Neuronal stem cell (in vitro differentiated cells): Measurements from ENCODE around the gene ECSIT.

ENCODE experiments used
- DNase-seq: peaks from one replicate; pipeline ENCODE4 v3.0.0-alpha.2; 2013; ENCODE audit warnings: low spot score
- H2AFZ ChIP-seq: one replicate; pipeline ENCODE4 v1.6.1; 2013; ENCODE audit warnings: mild to moderate bottlenecking, low read length, inconsistent platforms
- H2AK5ac ChIP-seq: 2 replicates; pipeline ENCODE4 v1.6.1; 2013; ENCODE audit warnings: low read depth, mild to moderate bottlenecking, inconsistent platforms, low read length, moderate library complexity, mixed read lengths
- H2BK120ac ChIP-seq: 2 replicates; pipeline ENCODE4 v1.6.1; 2013; ENCODE audit warnings: low read depth, mild to moderate bottlenecking, inconsistent platforms, low read length, moderate library complexity, mixed read lengths
- H2BK12ac ChIP-seq: one replicate; pipeline ENCODE4 v1.6.1; 2013; ENCODE audit warnings: low read length, inconsistent platforms
- H2BK15ac ChIP-seq: 2 replicates; pipeline ENCODE4 v1.6.1; 2013; ENCODE audit warnings: mild to moderate bottlenecking, low read length, inconsistent platforms, mixed read lengths
- H2BK5ac ChIP-seq: one replicate; pipeline ENCODE4 v1.6.1; 2013; ENCODE audit warnings: inconsistent platforms, mild to moderate bottlenecking, low read length, moderate library complexity
- H3K14ac ChIP-seq: one replicate; pipeline ENCODE4 v1.6.1; 2013; ENCODE audit warnings: low read length, inconsistent platforms
- H3K18ac ChIP-seq: 2 replicates; pipeline ENCODE4 v1.6.1; 2013; ENCODE audit warnings: low read length, inconsistent platforms
- H3K23ac ChIP-seq: 2 replicates; pipeline ENCODE4 v1.6.1; 2013; ENCODE audit warnings: low read depth, mild to moderate bottlenecking, mixed read lengths, low read length, inconsistent platforms; ENCODE audit not compliant: poor library complexity
- H3K27ac ChIP-seq: replicated peaks from 3 replicates; pipeline ENCODE4 v1.5.1; 2013; ENCODE audit warnings: low read length, inconsistent platforms
- H3K27me3 ChIP-seq, 3 experiments: 2 replicates each; pipeline ENCODE4 v1.6.1; 2013; ENCODE audit warnings: low read length in 3 of 3, mild to moderate bottlenecking in 2 of 3, inconsistent platforms in 1 of 3, low read depth in 1 of 3, mixed read lengths in 1 of 3, moderate library complexity in 1 of 3; ENCODE audit not compliant: control insufficient read depth in 3 of 3, insufficient read depth in 3 of 3
- H3K36me3 ChIP-seq, 2 donors: replicated peaks in 1 of 2; 2 replicates each; pipeline ENCODE4 v1.6.1; 2013; ENCODE audit warnings: low read length in 2 of 2; ENCODE audit not compliant: control insufficient read depth in 2 of 2, insufficient read depth in 2 of 2
- H3K4ac ChIP-seq: 2 replicates; pipeline ENCODE4 v1.6.1; 2013; ENCODE audit warnings: inconsistent platforms, mild to moderate bottlenecking, low read length, moderate library complexity
- H3K4me1 ChIP-seq, 2 donors: 1 replicate in 1 of 2; 2 replicates in 1 of 2; pipeline ENCODE4 v1.6.1; 2013; ENCODE audit warnings: low read length in 2 of 2, low read depth in 1 of 2; ENCODE audit not compliant: control insufficient read depth in 2 of 2, insufficient read depth in 1 of 2
- H3K4me2 ChIP-seq: one replicate; pipeline ENCODE4 v1.6.1; 2013; ENCODE audit warnings: mild to moderate bottlenecking, low read length, inconsistent platforms; ENCODE audit not compliant: insufficient read depth, poor library complexity, severe bottlenecking
- H3K4me3 ChIP-seq, 2 donors: 2 replicates each; pipeline ENCODE4 v1.5.1; 2013; ENCODE audit warnings: low read length in 2 of 2, mild to moderate bottlenecking in 2 of 2, inconsistent platforms in 1 of 2, moderate library complexity in 1 of 2
- H3K79me1 ChIP-seq: one replicate; pipeline ENCODE4 v1.6.1; 2013; ENCODE audit warnings: low read depth, mild to moderate bottlenecking, inconsistent platforms, low read length, moderate library complexity
- H3K9ac ChIP-seq: one replicate; pipeline ENCODE4 v1.6.1; 2013; ENCODE audit warnings: mild to moderate bottlenecking, low read depth, low read length, inconsistent platforms; ENCODE audit not compliant: poor library complexity
- H3K9me3 ChIP-seq, 2 donors: replicated peaks in 1 of 2; 2 replicates each; pipeline versions ENCODE3 to v1.6.1; 2013; ENCODE audit warnings: low read length in 2 of 2, mild to moderate bottlenecking in 2 of 2, inconsistent platforms in 1 of 2, low read depth in 1 of 2, mixed read lengths in 1 of 2, moderate library complexity in 1 of 2; ENCODE audit not compliant: control insufficient read depth in 2 of 2, insufficient read depth in 1 of 2
- H4K8ac ChIP-seq: one replicate; pipeline ENCODE4 v1.6.1; 2013; ENCODE audit warnings: low read depth, mild to moderate bottlenecking, inconsistent platforms, low read length, moderate library complexity
- H4K91ac ChIP-seq: one replicate; pipeline ENCODE4 v1.6.1; 2013; ENCODE audit warnings: low read length, low read depth, mild to moderate bottlenecking, inconsistent platforms; ENCODE audit not compliant: poor library complexity
- WGBS, 2 donors: extraction: QIAGEN DNeasy Blood & Tissue Kit; methylation state at CpG; one replicate each; pipeline ENCODE4 v1.1.7; 2013; ENCODE audit warnings: missing lambda C conversion rate in 2 of 2, mixed read lengths in 1 of 2; ENCODE audit not compliant: insufficient read length in 2 of 2, insufficient replicate concordance in 1 of 2; ENCODE audit errors: extremely low coverage in 2 of 2; 5-methylcytosine and 5-hydroxymethylcytosine counted together

ECSIT gene

GRCh38 chr19:11560404-11561051 lies 31.6 kb upstream of the ECSIT start:
- Histone ChIP-seq H2AFZ (peak overlapping the region; percentile 37), H2BK15ac (no peak overlapping the region), H3K9me3 (no peaks in the 10 kb centered on the region), H3K79me1 (peaks cover 9% of the 10 kb centered on the region), H2AK5ac (no peak overlapping the region), H3K4me1 (peaks cover 5 to 7% of the 10 kb centered on the region in 2 donors), H3K9ac (no peak overlapping the region), H4K8ac (no peak overlapping the region), H3K4me3 (no peak overlapping the region), H4K91ac (no peak overlapping the region), H2BK12ac (no peak overlapping the region), H3K36me3 (peaks cover 0 to 9% of the 10 kb centered on the region in 2 donors), H2BK120ac (no peak overlapping the region), H2BK5ac (no peak overlapping the region), H3K27ac (no peak overlapping the region), H3K23ac (no peak overlapping the region), H3K18ac (no peak overlapping the region), H3K4me2 (no peak overlapping the region), H3K27me3 (no peaks in the 10 kb centered on the region), H3K14ac (no peak overlapping the region), H3K4ac (no peak overlapping the region)
- peak; percentile 69 for DNase-seq
- WGBS, 2 donors = no CpG with 5 or more reads among the region's 9 CpGs

GRCh38 chr19:11558881-11559828 lies 30.2 kb upstream of the ECSIT start, which contains the start of gene ELOF1:
ELOF1 (minus strand) TSS chr19:11559230; CDS start chr19:11554347, 4,883 bp downstream.
- Histone ChIP-seq H2AFZ (peak within 1 kb of the TSS; percentile 74), H2AK5ac (peak within 1 kb of the TSS; percentile 34), H3K14ac (no peak within 1 kb of the TSS), H3K9me3 (no peaks in the 10 kb centered on the region), H4K8ac (peak within 1 kb of the TSS; percentile 43), H3K27me3 (no peaks in the 10 kb centered on the region), H3K4me1 (peaks cover 5 to 7% of the 10 kb centered on the region in 2 donors), H3K4ac (no peak within 1 kb of the TSS), H3K79me1 (peaks cover 13% of the 10 kb centered on the region), H3K4me3 (peak within 1 kb of the TSS; percentile 89 to 96), H2BK12ac (no peak within 1 kb of the TSS), H2BK120ac (no peak within 1 kb of the TSS), H2BK5ac (no peak within 1 kb of the TSS), H4K91ac (no peak within 1 kb of the TSS), H3K9ac (peak within 1 kb of the TSS; percentile 92), H3K23ac (peak within 1 kb of the TSS; percentile 87), H2BK15ac (no peak within 1 kb of the TSS), H3K4me2 (peak within 1 kb of the TSS; percentile 81), H3K27ac (peak within 1 kb of the TSS; percentile 61), H3K18ac (peak within 1 kb of the TSS; percentile 44), H3K36me3 (peaks cover 4 to 18% of the 10 kb centered on the region in 2 donors)
- no CpG with 5 or more reads among the region's 57 CpGs for WGBS, 2 donors
- DNase-seq = peak; percentile 96

GRCh38 chr19:11556634-11557420 lies 27.9 kb upstream of the ECSIT start:
- H3K4me1 ChIP-seq = peaks cover 5 to 7% of the 10 kb centered on the region in 2 donors
- no peak overlapping the region for H4K91ac ChIP-seq
- H3K4me2 ChIP-seq = no peak overlapping the region
- H3K14ac ChIP-seq = no peak overlapping the region
- no peak overlapping the region for H2BK12ac ChIP-seq
- H2AFZ ChIP-seq = no peak overlapping the region
- peak overlapping the region in 1 of 2 donors; percentile 15 for H3K4me3 ChIP-seq
- H2BK5ac ChIP-seq = no peak overlapping the region
- no peak overlapping the region for H3K27ac ChIP-seq
- no CpG with 5 or more reads among the region's 4 CpGs for WGBS, 2 donors
- peaks cover 13 to 41% of the 10 kb centered on the region in 2 donors for H3K36me3 ChIP-seq
- H3K18ac ChIP-seq = no peak overlapping the region
- no peak overlapping the region for H2BK15ac ChIP-seq
- H3K9me3 ChIP-seq = no peaks in the 10 kb centered on the region
- no peak overlapping the region for H4K8ac ChIP-seq
- DNase-seq = no peak
- peaks cover 15% of the 10 kb centered on the region for H3K79me1 ChIP-seq
- no peak overlapping the region for H3K4ac ChIP-seq
- no peak overlapping the region for H3K23ac ChIP-seq
- no peak overlapping the region for H2BK120ac ChIP-seq
- no peak overlapping the region for H3K9ac ChIP-seq
- no peak overlapping the region for H2AK5ac ChIP-seq
- H3K27me3 ChIP-seq = no peaks in the 10 kb centered on the region
